DMS153 treated with DMSO at 0.1 percent for 48 hours (cell line): ENCODE measurements around the gene BCL11B.

Experiments
- DNase-seq: peaks from one replicate; lab custom pipeline; 2025; ENCODE audit not compliant: unreplicated experiment; lab: John Stamatoyannopoulos, UW

BCL11B gene

DNA sequence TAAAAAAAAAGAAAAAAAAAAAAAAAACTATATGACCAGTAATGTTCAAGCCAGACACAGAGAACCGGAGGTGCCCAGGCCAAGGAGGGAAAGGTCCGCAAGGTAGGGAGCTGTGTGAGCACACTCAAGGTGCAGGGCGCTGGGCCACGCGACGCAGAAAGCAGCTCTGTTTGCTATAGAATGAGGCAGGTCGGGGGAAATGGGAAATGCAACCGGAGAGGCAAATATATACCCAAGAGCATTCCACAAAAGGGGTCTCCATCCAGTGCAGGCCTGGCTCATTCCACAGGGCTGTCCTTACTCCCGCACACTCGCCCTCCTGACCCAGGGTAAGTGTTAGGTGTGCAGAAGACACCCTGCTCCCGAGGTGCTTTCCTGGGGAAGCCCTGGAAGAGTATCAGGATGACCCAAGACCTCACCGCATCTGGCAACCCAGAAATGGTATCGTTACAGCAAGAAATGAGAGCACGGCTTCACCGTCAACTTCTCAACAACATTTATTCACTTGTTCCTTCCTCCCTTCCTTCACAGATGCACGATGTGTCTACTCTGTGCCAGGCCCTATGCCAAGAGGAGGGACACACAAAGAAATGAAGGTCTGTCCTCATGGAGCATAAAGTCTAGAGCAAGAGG, 86.4 kb downstream of the BCL11B start:
- DNase-seq = no peak

DNA sequence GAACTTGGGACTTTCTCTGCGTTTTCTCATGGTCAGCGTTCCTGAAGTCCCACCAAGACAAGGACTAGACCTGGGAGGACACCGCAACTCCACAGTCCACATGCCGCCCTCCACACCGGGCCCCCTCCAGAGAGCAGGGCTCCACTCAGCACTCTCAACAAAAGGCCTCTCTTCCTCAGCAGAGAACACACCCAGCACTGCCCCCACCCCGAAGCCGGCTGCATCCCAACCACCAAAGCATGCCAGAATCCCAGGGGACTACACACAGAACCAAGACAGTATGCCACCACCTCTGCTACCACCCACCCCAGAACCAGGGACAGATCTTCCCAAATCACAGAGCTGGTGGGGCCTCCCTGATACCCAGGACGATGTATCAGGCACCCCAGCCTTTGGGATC, 88.3 kb downstream of the BCL11B start:
- DNase-seq = no peak

DNA sequence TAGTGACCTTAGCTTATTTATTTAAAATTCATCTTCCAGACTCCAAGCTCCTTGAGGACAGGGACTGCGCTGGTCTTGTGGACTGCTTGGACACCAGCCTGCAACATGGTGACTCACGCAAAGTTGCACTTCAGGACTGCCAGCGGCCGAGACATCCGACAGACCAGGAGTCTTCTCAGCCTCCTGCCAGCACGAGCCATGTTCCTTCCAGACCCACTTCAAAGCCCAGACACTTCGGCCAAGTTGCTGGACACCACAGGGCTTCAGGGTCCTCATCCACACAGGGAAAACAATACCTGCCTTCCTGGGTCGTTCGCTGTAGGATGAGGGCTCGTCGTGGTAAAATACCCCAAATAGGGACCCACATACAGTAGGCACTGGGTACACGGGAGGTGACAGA, 88.7 kb downstream of the BCL11B start:
- no peak for DNase-seq

DNA sequence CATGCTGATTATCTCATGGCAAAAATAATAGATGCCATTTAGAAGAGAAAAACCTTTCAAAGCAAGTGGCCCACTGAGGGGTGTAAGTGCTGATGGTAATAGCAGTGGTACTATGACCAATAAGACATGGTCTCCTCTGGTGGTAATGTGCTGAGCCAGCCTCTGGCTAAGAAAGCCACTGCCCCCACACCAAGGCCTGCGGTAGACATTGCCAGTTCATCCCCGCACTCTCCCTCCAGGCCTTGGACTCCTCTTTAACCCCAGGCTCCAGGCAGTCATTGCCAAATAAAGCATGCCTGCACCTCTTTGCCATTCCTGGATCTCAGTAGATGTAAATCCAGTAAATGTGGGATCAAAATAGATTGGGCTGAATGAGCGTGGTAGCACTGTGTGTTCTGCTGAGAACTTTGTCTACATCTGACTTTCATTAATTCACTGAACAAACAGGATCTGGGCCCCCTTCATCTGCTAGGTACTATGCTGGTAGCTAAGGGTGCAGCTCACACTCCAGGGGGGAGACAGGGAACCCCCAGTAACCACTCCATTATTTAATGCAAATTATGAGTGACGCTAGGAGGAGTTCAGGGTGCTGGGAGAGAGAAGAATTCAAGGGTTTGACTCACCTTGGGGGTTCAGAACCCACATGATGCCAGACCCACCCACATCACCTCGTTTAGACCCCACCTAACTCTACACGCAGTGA, 89.3 kb downstream of the BCL11B start:
- DNase-seq = no peak

DNA sequence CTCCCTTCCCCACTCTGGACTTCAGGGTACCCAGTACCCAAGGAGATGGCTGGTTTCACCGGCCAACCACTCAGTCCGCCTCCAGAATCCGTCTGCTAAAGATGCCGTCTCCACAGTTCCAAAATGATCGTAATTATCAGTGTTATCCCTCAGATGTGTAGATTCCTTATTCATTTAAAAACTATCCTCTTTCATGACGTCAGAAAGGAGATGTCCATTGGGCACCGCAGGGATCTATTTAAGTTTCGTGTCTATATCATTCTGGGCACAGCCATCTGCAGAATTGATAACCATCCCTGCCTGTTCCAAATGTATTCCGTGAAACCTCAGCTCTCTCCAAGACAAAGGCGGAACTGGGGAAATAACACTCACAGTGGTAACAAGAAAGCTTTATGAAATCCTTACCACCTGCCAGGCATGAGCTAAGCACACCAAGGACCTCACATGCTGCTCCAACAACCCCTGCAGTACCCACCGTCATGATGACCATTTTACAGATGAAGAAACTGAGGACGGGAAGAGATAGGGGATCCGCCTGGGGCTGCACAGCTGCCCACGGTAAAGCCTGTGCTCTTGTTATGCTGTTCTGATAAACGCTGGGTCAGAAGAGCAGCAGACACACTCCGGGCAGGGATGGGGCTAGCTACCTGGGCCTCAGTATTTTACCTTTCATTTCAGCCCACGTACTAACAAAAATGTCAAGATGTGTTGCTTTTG, 90.0 kb downstream of the BCL11B start:
- DNase-seq = no peak

DNA sequence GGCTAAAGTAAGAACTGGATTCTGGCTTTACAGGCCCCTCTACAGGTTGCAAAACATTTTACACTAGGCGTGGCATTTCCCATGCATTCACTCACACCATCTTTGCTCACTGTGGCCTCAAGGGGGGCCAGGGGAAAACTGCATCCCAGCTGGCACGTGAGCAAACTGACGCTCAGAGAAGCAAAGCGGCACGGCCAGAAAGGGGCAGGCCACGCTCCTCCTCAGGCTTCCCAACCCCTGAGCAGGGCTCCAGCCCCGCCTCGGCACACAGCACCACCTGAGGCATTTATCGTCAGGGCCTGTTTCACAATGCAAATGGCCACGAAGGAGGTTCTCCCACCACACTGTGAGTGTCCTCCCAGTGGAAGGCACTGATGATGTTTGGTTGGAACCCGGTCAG, 90.8 kb downstream of the BCL11B start:
- DNase-seq = no peak

DNA sequence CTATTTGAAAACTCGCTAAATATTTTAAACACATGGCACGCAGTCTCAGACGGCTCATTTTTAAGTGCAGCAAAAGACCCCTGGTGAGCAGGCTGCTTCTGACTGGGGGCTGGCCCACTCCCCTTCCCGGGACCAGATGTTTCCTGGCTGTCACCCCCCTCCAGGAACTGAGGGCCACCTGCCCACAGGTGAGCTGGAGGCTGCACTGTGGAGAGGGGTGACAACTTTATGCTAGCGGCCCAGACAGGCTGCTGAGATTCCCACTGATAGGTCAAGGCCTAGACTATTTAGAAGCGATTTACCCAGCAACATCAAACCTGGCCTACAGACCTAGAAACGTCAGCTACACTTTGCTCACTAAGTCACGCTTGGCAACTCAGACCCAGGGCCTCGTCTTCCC, 92.1 kb downstream of the BCL11B start:
- no peak for DNase-seq

DNA sequence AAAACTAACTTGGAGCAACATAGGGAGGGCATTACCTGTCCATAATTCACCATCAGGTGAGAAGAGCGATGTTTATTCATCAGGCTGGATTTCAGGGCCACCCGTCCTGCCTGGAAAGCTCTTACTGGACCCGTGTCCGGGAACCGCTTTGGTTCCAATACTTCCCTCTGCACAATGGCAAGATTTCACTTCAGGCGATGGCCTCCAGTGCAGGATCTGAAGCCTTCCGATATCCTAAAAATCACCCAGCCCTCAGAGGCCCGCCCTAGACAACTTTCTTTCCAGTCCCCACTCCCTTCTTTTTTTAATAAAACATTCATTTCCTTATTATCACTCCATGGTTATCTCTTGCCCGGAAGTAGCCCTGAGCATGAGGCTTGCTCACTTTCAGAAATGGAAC, 92.5 kb downstream of the BCL11B start:
- no peak for DNase-seq

DNA sequence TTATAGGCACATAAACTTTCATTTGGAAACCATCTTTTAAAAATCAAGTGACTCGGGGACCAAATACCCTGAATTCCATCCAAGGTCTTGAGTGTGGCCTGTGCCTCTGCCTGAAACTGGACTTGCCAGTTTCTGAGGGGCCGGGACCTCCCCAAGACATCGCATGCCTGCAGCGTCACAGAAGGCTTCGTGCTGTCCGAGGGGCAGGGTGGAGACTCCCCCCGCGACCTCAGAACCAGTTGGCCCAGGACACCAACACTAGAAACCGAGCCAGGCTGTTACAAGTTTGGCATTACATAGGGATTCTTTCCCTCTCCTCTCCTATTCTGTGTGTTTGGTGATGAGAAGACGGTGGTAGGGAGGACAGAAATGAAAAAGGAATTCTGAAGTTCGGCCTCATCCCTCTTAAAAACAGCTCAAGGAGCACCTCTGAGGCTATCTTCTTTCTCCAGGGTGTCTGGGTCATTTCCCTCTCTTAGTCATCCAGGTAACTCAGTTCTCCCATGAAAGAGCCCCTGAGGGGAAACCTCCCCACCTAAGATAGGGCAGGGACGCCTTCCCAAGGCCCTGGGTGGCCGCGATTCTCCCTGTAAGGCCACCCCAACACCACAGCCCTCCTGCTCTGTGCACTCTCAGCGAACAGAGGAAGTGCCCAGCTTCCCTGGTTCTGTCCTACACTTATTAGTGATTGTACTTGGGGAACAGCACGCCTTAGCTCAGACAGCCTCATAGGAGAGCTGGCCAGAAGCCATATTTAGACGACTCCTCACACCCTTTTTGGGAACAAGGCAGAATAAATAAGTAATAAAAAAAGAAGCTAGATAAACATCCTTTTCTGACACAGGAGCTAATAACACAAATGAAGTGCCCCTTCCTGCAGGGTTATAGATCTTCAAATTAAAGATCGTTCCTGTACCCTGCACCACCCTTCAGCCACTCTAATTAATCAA, 93.8 kb downstream of the BCL11B start:
- no peak for DNase-seq

DNA sequence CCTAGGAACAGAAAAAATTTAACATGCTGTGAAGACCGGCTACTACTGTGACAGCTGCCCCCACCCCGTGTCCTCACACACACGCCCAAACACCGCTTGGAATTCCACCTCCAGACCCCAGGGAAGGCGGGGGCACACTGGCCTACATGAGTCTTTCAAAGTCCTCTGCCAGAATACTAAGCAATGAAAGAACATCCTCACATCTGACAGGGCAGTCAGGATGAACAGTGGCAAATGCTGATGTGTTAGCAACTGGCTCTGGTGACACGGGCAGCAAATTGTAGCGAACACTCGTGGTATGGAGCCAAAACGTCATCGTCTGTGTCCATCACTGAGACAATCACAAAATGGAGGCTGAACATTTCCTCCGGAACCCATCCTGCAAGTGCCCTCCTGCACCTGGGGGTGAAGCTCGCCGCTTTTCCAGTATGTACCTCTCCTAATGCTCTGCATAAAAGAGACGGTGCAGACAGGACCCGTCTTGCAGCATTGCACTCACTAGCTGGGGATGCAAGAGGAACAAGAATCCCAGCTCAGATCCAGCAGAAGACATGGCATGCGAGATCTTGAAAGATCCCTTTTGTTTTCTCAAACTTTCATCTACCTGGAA, 94.8 kb downstream of the BCL11B start:
- no peak for DNase-seq

DNA sequence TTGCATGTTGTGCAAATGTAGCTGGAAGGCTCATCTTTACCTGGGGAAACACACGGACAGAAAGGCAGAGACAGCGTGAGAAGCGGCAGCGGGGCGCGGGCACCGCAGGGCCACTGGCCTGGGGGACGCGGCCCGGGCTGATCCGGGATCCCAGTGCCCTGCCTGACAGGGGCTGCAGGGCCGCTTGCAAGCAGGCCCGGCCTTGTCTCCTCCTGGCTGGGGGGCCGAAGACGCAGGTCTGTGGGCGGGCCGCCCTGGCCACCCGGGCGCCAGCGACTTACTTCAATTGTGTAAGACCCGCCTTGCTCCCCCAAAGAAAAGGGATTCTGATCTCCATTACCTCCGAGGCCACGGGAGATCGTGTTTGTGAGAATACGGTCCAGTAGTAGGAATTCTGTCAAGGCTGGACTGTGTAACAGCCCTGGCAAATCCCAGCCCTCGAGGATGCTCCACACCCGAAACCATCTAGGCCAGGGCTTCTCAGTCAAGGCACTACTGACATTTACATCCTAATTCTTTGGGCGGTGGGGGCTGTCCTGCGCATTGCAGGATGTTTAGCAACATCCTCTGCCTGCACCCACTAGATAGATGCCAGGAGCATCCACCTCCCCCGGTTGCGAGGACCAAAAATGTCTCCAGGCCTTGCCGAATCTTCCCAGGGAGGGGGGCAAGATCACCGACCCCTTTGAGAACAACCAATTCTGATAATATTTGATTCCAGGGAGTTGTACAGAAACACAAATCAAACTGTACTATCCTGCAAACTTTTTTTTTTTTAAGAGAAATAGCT, 95.6 kb downstream of the BCL11B start:
- no peak for DNase-seq

DNA sequence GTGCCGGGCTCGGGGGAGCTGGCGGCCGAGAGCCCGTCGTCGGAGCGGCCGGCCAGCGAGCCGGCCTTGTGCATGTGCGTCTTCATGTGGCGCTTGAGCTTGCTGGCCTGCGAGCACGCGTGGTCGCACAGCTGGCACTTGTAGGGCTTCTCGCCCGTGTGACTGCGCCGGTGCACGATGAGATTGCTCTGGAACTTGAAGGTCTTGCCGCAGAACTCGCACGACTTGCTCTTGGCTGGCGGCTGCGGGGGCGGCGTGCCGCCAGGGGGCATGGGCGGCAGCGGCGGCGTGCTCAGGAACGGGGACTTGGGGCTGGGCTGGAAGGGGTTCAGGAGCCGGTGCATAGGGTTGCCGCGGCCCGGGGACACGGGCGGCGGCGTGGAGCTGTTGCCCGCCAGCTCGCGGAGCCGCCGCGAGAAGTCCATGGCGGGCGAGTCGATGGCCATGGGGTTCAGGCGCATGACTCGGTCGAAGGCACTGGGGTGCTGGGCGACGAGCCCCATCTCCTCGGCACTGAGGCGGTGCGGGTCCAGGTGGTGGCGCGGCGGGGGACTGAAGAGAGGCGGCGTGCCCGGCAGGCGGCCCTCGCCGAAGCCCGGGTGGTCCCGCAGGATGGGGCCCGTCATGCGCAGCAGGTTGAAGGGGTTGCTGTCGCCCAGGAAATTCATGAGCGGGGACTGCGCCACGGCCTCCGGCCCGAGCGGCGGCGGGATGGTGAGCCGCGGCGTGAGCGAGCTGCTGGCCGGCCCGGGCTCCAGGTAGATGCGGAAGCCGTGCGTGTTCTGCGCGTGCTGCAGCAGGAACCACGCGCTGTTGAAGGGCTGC, 96.5 kb downstream of the BCL11B start:
- no peak for DNase-seq

DNA sequence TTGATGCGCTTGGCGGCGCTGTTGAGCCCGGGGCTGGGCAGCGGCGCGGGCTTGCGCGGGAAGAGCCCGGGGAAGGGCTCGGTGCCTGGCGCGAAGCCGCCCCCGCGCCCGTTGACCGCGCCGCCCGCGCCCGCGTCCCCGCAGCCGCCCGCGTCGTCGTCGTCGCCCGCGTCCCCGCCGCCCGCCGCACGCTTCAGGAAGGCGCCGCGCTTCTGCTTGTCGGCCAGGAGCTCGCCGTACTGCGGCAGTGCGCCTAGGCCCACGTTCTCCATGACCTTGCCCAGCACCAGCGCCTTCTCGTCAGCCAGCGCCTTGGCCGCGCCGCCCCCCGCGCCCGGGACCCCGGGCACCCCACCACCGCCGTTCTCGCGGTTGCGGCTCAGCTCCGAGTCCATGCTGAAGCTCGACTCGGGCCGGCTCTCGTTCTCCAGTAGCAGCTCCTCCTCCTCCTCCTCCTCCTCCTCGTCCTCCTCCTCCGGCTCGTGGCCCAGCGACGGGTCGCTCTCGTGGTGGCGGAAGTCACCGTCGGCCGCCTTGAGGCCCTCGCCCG, 97.2 kb downstream of the BCL11B start:
- DNase-seq = no peak

DNA sequence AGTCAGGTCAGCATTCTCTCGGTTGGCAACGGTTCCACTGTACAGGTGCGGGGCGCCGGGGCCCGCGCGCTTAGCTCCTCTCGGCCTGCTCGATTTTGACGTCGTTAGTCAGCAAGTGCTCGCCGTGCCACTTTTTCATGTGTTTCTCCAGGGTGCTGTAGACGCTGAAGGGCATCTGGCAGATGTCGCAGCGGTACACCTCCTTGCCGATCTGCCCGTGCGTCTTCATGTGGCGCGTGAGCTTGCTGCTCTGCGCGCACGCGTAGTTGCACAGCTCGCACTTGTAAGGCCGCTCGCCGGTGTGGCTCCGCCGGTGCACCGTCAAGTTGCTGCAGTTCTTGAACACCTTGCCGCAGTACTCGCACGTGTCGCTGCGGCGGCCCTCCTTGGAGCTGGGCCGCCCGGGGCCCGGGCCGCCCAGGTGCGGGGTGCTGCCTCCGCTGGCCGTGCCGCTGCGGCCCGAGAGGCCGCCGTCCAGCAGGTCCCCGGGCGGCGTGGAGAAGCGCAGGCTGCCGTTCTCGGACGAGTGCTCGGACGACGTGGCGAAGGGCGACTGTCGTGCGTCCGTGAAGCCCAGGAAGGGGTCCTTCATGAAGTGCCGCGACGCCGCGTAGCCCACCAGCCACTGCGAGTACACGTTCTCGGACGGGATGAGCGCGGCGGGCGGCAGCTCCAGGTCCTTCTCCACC, 97.8 kb downstream of the BCL11B start:
- no peak for DNase-seq

DNA sequence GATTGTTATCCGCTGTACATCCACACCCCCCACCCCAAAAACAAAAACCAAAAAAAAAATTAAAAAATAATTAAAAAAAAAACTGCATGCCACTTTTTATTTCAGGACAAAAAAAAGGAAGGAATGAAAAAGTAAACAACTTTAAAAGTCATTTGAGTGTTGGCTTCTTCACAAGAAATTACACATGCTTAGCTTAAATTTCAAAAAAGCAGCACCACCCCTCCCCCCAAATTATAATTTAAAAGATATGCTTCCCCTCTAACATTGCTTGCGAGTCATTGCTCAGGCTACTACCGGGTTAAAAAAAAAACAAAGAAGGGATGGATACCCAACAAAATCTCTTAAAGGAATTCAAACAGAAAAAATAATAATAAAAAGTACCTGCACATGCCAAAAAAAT, 98.5 kb downstream of the BCL11B start:
- DNase-seq = no peak

DNA sequence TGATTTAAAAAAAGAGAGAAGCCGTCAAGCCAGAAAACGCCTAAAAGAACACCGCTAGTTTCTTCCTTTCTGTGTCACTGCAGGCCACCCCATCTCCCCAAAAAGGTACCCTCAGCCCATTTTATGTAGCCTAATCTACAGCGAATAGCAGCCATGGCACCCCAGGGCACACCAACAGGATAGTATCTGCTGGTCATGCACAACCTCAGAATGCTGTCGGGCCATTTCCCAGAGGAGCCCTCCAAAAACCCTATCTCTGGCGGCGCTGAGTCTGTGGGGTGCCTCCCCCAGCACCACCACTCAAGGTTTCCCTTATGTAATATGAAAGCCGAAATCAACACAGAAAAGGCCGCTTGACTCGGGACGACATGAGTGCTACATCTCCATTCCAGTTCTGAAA, 98.9 kb downstream of the BCL11B start:
- DNase-seq = no peak

DNA sequence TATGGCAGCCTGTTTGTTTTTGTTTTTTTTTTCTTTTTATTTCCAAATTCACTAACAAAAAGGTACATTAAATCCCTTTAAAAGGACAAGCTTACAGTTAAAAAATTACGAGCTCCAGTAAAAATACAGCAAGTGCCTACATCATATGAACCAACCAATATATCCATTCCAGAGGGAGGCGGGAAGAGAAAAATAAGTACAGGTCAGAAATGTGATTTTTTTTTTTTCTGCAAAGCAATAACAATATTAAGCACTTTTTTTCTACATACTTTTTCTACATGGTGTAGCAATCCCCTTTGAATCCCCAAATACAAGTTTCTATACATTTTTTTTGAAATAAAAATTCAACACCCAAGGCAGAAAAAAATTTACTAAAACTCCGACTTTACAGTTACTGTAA, 100.6 kb downstream of the BCL11B start:
- DNase-seq = no peak

DNA sequence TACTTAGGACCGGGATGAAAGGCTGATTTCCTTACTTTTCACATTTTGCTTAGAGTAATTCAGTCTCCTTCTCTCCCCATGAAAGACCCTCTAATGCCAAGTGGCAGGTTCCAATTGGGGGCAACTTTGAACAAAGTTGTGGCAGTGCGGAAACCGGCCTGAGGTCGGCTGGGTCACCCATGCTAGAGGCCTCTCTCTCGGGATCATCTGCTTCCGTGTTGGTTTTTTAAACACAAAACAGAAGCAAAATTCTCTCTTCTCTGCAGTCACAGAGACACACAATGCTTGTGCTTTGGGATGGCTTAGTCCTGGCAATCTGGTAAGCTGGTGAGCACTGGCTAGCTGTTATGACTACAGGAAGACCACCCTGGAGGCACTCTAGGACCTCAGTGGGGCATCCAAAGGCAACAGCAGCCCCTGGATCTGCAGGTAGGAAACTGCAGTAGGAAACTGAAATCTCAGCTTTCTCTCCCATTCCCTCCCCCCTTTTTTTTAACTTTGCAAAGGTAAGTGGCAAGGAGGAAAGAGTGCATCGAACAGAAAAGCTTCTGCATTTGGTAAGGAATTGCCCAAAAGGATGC, 102.1 kb downstream of the BCL11B start:
- no peak for DNase-seq
